Colonic mucosa (tissue), 4 donors: Measurements from ENCODE around the gene PHF24. TPM values are rescaled to one million over a fixed set of nuclear protein-coding genes. Genes with fewer than 3 reads are reported as not detected.

Experiments used
- DNase-seq: peaks from one replicate; pipeline ENCODE4 v3.0.0-alpha.2; 2020
- H3K27ac ChIP-seq: fragments of 200-600 bp; one replicate; pipeline ENCODE4 v1.8.0; 2021
- H3K27me3 ChIP-seq: fragments of 200-600 bp; one replicate; pipeline ENCODE4 v1.8.0; 2021
- H3K36me3 ChIP-seq: fragments of 200-600 bp; one replicate; pipeline ENCODE4 v1.8.0; 2021
- H3K4me1 ChIP-seq: fragments of 200-600 bp; one replicate; pipeline ENCODE4 v1.8.0; 2021; ENCODE audit warnings: mild to moderate bottlenecking
- H3K4me3 ChIP-seq: fragments of 200-600 bp; one replicate; pipeline ENCODE4 v1.8.0; 2021
- H3K9ac ChIP-seq, 2 donors: one replicate each; pipeline ENCODE4 v1.7.0; 2013; ENCODE audit warnings: control low read depth in 2 of 2, low read depth in 2 of 2, low read length in 2 of 2
- H3K9me3 ChIP-seq: fragments of 200-600 bp; one replicate; pipeline ENCODE4 v1.8.0; 2021
- intact Hi-C: fragments of 100-400 bp; cut with DNase I; formaldehyde crosslinking; loops from one replicate; pipeline ENCODE4 v1.14.1; 2022
- total RNA-seq, 2 donors: library from RNA; stranded (reverse); fragmentation: NEBNext Ultra II Directional in 1 of 2; extraction: Animal tissue kit (Norgen Biotek cat#: 25700) in 1 of 2; gene quantifications; one replicate each; pipeline ENCODE4 v1.2.1, GENCODE V29; 2021
- TF ChIP-seq, protein P1 (sequence below): fragments of 200-600 bp; IDR thresholded peaks from one replicate; pipeline ENCODE4 v1.8.0; 2022; ENCODE audit warnings: antibody characterized with exemption, mild to moderate bottlenecking
- donor health status: healthy.
- donor health status: DM: no; HTN: no; CAD: no.
- donor health status: DM: no; HTN: no; CAD: no.

PHF24 gene
- total RNA-seq, 2 donors from 2014 or later = 0.64 TPM; not detected in 1

- no peaks in the 10 kb centered on the region for H3K9me3 ChIP-seq
- intact Hi-C loops = no loop called here
- no peaks in the 10 kb centered on the region for H3K4me1 ChIP-seq
- peak; percentile 99 for DNase-seq
- H3K27ac ChIP-seq = peak within 1 kb of the TSS; percentile 51
- H3K36me3 ChIP-seq = no peaks in the 10 kb centered on the region
- H3K27me3 ChIP-seq = no peaks in the 10 kb centered on the region
- H3K4me3 ChIP-seq = peak within 1 kb of the TSS; percentile 85
- TF ChIP-seq, protein P1, sequence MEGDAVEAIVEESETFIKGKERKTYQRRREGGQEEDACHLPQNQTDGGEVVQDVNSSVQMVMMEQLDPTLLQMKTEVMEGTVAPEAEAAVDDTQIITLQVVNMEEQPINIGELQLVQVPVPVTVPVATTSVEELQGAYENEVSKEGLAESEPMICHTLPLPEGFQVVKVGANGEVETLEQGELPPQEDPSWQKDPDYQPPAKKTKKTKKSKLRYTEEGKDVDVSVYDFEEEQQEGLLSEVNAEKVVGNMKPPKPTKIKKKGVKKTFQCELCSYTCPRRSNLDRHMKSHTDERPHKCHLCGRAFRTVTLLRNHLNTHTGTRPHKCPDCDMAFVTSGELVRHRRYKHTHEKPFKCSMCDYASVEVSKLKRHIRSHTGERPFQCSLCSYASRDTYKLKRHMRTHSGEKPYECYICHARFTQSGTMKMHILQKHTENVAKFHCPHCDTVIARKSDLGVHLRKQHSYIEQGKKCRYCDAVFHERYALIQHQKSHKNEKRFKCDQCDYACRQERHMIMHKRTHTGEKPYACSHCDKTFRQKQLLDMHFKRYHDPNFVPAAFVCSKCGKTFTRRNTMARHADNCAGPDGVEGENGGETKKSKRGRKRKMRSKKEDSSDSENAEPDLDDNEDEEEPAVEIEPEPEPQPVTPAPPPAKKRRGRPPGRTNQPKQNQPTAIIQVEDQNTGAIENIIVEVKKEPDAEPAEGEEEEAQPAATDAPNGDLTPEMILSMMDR = no peak
- peak within 1 kb of the TSS; percentile 65 to 95 for H3K9ac ChIP-seq
Observed at GRCh38 chr9:34989003-34989945, 31.2 kb downstream of the PHF24 start, which contains the start of gene DNAJB5. TSS of gene DNAJB5 (plus strand) at chr9:34989745. CDS start at chr9:34990631, 886 bp downstream.

DNA sequence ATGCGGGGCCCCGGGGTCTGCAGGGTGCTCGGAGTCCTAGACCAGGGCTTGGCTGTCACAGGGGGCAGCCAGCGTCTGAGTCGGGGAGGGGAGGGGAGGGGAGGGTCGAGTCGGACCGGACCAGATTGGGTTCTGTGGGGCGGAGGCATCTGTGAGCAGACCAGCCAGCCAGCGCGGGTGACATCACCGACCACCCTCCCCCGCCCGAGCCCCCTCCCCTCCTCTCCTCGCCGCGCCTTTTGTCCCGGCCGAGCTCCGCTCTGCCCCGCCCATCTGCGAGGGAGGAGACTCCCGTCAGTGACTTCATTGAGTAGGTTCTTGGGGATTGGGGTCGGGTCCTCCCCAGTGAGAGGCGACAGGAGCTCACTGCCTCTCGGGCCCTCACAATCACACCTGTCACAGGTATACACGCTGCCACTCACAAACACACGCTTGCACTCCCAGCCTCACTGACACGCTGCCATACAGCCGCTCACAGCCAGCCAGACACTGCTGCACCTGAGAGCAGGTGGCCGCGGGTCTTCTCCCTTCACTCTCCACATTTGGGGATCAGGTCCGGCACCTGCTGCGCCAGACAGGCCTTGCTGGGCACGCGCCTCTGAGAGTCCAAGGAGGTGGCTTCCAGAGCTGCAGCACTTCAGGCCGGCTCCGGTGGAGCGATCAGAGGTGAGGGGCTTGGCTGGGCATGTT is 32.0 kb downstream of the PHF24 start:
- TF ChIP-seq, protein P1 = no peak
- peak overlapping the region; percentile 51 for H3K27ac ChIP-seq
- intact Hi-C loops = no loop called here
- no peaks in the 10 kb centered on the region for H3K4me1 ChIP-seq
- no peaks in the 10 kb centered on the region for H3K27me3 ChIP-seq
- peak overlapping the region; percentile 85 for H3K4me3 ChIP-seq
- no peaks in the 10 kb centered on the region for H3K9me3 ChIP-seq
- H3K9ac ChIP-seq = peak overlapping the region; percentile 65 to 95
- peak; percentile 53 for DNase-seq
- no peaks in the 10 kb centered on the region for H3K36me3 ChIP-seq

DNA sequence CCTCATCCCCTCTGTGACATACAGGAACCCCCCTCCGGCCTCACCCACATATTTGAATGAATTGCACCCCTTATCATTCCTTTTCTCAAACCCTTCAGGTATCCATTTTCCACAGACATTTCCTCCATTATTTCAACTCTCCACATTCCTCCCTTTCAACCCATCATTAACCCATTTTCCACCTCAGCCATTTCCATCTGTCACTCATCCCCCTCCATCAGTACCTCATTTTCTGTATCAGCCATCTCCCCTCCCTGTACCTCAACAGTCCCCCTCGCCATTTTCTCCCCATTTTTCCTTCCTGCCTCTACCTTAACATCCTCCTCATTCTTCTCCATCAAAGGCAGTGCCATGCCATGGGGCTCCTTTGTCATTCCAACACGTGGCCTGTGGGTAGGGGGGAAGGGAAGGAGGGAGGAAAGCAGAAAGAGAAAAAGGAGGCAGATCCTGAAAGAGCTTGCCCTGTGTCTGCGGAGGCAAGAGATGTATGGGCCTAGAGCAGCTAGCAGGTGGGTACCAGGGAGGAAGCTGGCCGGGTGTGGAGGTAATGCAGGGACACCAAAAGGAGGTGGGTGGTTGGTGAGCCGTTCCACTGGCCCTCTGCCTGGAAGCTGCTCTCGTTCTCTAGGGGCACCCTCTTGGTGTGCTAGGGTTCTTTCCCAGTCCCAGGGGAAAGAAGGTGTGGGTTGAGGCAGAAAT is 33.0 kb downstream of the PHF24 start:
- Histone ChIP-seq H3K4me3 (no peak overlapping the region), H3K27me3 (no peaks in the 10 kb centered on the region), H3K4me1 (no peaks in the 10 kb centered on the region), H3K9me3 (no peaks in the 10 kb centered on the region), H3K36me3 (no peaks in the 10 kb centered on the region), H3K27ac (no peak overlapping the region), H3K9ac (peak overlapping the region; percentile 65 to 95)
- DNase-seq = no peak
- TF ChIP-seq, protein P1 = no peak
- intact Hi-C loops = no loop called here

DNA sequence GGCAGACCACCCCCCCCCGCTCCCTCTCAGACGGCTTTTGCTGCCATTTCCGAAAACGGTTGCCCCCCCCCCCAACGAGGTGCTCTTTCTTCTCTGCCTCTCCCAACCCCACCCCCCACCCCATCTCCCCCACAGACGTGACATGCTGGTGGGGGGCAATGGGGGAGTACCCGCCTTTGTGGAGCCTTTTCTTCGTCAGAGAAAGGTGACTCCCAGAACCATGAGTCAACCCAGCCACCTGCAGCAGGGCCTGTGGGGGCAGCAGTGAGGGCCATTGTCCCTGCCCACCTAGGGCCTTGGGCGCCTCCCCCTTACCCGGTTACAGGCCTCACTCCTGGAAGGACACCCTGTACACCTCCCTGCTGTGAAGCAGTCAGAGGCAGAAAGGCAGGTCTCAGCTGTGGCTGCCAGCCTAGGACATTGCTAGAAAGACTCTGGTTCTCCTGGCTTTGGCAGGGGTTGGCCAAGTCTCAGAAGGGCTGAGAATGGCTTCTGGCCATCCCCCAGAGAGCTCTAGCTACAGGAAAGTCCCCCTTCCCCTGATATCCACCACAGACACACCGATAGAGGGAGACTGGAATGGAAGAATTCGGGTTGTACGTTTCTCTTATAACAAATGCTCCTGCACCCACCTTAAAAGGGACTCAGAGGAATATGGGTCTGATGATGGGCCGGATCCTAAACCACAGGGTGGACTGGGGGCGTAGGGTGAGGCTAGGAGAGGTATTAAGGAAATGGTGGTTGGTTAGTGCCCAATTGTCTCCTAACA is 33.7 kb downstream of the PHF24 start:
- peak overlapping the region; percentile 72 for H3K27ac ChIP-seq
- H3K36me3 ChIP-seq = no peaks in the 10 kb centered on the region
- TF ChIP-seq, protein P1 = no peak
- no peaks in the 10 kb centered on the region for H3K9me3 ChIP-seq
- H3K4me1 ChIP-seq = no peaks in the 10 kb centered on the region
- DNase-seq = no peak
- no peaks in the 10 kb centered on the region for H3K27me3 ChIP-seq
- no peak overlapping the region for H3K4me3 ChIP-seq
- intact Hi-C loops = no loop called here
- H3K9ac ChIP-seq = peak overlapping the region in 1 of 2 donors; percentile 9
